GM12878 (cell line): Measurements from ENCODE around the gene TRIM7. TPM values are rescaled to one million over a fixed set of nuclear protein-coding genes. Genes with fewer than 3 reads are reported as not detected.

Experiments
- BHLHE40 ChIP-seq, 2 experiments: fragments of 450-650 bp in 1 of 2; IDR thresholded peaks; 2 replicates each; pipeline ENCODE4 v1.6.1; 2011 to 2017; ENCODE audit warnings: low read depth in 2 of 2, borderline replicate concordance in 1 of 2, improper control_type of control experiment in 1 of 2, low read length in 1 of 2, mild to moderate bottlenecking in 1 of 2
- EED ChIP-seq: sonication (generic); IDR thresholded peaks from 2 replicates; pipeline ENCODE4 v1.6.1; 2016; ENCODE audit warnings: antibody characterized with exemption, low read depth
- EP300 ChIP-seq, 2 experiments: fragments of 150-350 bp in 1 of 2; IDR thresholded peaks; 2 replicates each; pipeline ENCODE4 v1.6.1; 2011 to 2012; ENCODE audit warnings: low read depth in 2 of 2, low read length in 2 of 2, borderline replicate concordance in 1 of 2, improper control_type of control experiment in 1 of 2, inconsistent platforms in 1 of 2; ENCODE audit not compliant: control insufficient read depth in 1 of 2
- HDAC2 ChIP-seq: fragments of 200-600 bp; sonication (generic); IDR thresholded peaks from 2 replicates; pipeline ENCODE4 v1.6.1; 2017
- HDGF ChIP-seq: fragments of 450-650 bp; IDR thresholded peaks from 2 replicates; pipeline ENCODE4 v1.6.1; 2016; ENCODE audit warnings: antibody characterized with exemption
- IKZF1 ChIP-seq: fragments of 450-650 bp; conservative IDR thresholded peaks from 2 replicates; pipeline ENCODE4 v1.6.1; 2017; ENCODE audit warnings: antibody characterized with exemption, mild to moderate bottlenecking
- KLF5 ChIP-seq: fragments of 450-650 bp; IDR thresholded peaks from 2 replicates; pipeline ENCODE4 v1.6.1; 2014; ENCODE audit warnings: mild to moderate bottlenecking; ENCODE audit not compliant: partially characterized antibody
- LARP7 ChIP-seq: fragments of 450-650 bp; IDR thresholded peaks from 2 replicates; pipeline ENCODE4 v1.6.1; 2017; ENCODE audit warnings: mild to moderate bottlenecking
- MTA2 ChIP-seq: fragments of 450-650 bp; IDR thresholded peaks from 2 replicates; pipeline ENCODE4 v1.6.1; 2016; ENCODE audit warnings: low read depth, mild to moderate bottlenecking, moderate library complexity
- NBN ChIP-seq: fragments of 450-650 bp; IDR thresholded peaks from 2 replicates; pipeline ENCODE4 v1.6.1; 2016
- RAD21 ChIP-seq: IDR thresholded peaks from 2 replicates; pipeline ENCODE4 v1.6.1; 2011; ENCODE audit warnings: mild to moderate bottlenecking, low read depth, low read length, moderate library complexity; ENCODE audit not compliant: insufficient read depth
- RCOR1 ChIP-seq: conservative IDR thresholded peaks from 2 replicates; pipeline ENCODE4 v1.6.1; 2012; ENCODE audit warnings: low read depth, low read length, improper control_type of control experiment
- SP1 ChIP-seq: IDR thresholded peaks from one replicate; pipeline ENCODE4 v1.6.1; 2011; ENCODE audit warnings: low read depth, low read length
- SRF ChIP-seq, 2 experiments: IDR thresholded peaks; 2 replicates each; pipeline ENCODE4 v1.6.1; 2011; ENCODE audit warnings: low read depth in 2 of 2, low read length in 2 of 2, mild to moderate bottlenecking in 1 of 2, moderate library complexity in 1 of 2
- STAT1 ChIP-seq: fragments of 450-650 bp; conservative IDR thresholded peaks from 2 replicates; pipeline ENCODE4 v1.6.1; 2014; ENCODE audit warnings: antibody characterized with exemption, mild to moderate bottlenecking
- TBL1XR1 ChIP-seq: IDR thresholded peaks from 2 replicates; pipeline ENCODE4 v1.6.1; 2012; ENCODE audit warnings: low read depth, low read length, improper control_type of control experiment
- TCF7 ChIP-seq: IDR thresholded peaks from 2 replicates; pipeline ENCODE4 v1.6.1; 2014; ENCODE audit warnings: antibody characterized with exemption, borderline replicate concordance
- YY1 ChIP-seq: IDR thresholded peaks from 2 replicates; pipeline ENCODE4 v1.6.1; 2011; ENCODE audit warnings: low read depth, mild to moderate bottlenecking, low read length
- ZNF24 ChIP-seq: fragments of 450-650 bp; IDR thresholded peaks from 2 replicates; pipeline ENCODE4 v1.6.1; 2017; ENCODE audit warnings: antibody characterized with exemption, mild to moderate bottlenecking
- polyA plus RNA-seq, 11 experiments: library from polyadenylated mRNA; depleted of rRNA in 4 of 11; unstranded in 6 of 11; stranded (reverse) in 5 of 11; fragments of >200 nt; fragmentation: Nextera tagmentation in 4 of 11; fragmentation: Illumina TruSeq in 1 of 11; extraction: Ambion mirVana in 4 of 11; extraction: Trizol in 1 of 11; gene quantifications; 1 replicate in 1 of 11; 2 replicates in 10 of 11; pipeline versions ENCODE4 v1.2.1 to v1.2.3, GENCODE V29; 2011 to 2016; ENCODE audit warnings: inconsistent platforms in 2 of 11, missing spikeins in 2 of 11, low read depth in 1 of 11
- total RNA-seq, 4 experiments: library from RNA; depleted of rRNA in 3 of 4; stranded (reverse); fragments of >200 nt in 3 of 4; fragmentation: Illumina TruSeq in 1 of 4; extraction: Trizol in 1 of 4; gene quantifications; 2 replicates each; pipeline versions ENCODE4 v1.2.1 to v1.2.3, GENCODE V29; 2013 to 2021
- TF ChIP-seq, protein P1 (sequence below): fragments of 450-650 bp; IDR thresholded peaks from 2 replicates; pipeline ENCODE4 v1.6.1; 2016; ENCODE audit warnings: mild to moderate bottlenecking, moderate library complexity, borderline replicate concordance
- TF ChIP-seq, protein P2 (sequence below): IDR thresholded peaks from 2 replicates; pipeline ENCODE4 v1.6.1; 2012; ENCODE audit warnings: low read depth, low read length, improper control_type of control experiment
- TF ChIP-seq, protein P3 (sequence below): fragments of 450-650 bp; IDR thresholded peaks from 2 replicates; pipeline ENCODE4 v1.6.1; 2016; ENCODE audit warnings: mild to moderate bottlenecking
- TF ChIP-seq, protein P4 (sequence below): fragments of 450-650 bp; IDR thresholded peaks from 2 replicates; pipeline ENCODE4 v1.6.1; 2017; ENCODE audit warnings: mild to moderate bottlenecking, moderate library complexity

TRIM7 gene
- total and polyA plus RNA-seq, 10 of the 15 experiments (the other 5 are each of a cell fraction or from before 2014, with no cell fraction given), result 0.02 to 1.6 (median 0.41) TPM

DNA sequence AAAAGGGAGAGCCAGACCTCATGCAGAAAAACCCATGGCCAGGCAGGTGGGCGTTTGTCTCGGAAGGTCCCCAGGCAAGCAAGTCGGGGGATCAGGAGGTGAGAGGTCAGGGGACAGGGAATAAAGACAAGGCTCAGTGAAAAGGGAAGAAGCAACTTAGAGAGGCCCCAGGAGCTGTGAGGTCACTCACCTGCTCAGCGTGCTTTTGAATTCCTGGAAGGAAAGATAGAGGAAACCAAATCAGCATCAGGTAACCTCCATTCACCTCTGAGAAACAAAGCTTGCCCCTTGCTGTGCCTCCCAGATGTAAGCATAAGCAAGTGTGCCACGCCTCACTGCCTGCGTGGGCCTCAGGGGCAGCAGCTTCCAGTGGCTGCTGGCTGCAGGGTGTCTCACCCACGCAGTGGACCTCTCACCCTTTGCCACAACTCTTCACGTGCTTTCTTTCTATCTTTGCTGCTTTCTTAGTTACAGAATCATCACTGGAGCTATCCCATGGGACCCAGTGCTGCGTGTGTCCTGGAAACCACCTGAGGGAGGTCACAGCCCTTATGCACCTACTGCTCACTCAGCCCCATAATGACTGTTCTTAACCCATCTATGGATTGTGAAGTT lies 6.0 kb downstream of the TRIM7 start (continued):
- TF ChIP-seq, protein P1, sequence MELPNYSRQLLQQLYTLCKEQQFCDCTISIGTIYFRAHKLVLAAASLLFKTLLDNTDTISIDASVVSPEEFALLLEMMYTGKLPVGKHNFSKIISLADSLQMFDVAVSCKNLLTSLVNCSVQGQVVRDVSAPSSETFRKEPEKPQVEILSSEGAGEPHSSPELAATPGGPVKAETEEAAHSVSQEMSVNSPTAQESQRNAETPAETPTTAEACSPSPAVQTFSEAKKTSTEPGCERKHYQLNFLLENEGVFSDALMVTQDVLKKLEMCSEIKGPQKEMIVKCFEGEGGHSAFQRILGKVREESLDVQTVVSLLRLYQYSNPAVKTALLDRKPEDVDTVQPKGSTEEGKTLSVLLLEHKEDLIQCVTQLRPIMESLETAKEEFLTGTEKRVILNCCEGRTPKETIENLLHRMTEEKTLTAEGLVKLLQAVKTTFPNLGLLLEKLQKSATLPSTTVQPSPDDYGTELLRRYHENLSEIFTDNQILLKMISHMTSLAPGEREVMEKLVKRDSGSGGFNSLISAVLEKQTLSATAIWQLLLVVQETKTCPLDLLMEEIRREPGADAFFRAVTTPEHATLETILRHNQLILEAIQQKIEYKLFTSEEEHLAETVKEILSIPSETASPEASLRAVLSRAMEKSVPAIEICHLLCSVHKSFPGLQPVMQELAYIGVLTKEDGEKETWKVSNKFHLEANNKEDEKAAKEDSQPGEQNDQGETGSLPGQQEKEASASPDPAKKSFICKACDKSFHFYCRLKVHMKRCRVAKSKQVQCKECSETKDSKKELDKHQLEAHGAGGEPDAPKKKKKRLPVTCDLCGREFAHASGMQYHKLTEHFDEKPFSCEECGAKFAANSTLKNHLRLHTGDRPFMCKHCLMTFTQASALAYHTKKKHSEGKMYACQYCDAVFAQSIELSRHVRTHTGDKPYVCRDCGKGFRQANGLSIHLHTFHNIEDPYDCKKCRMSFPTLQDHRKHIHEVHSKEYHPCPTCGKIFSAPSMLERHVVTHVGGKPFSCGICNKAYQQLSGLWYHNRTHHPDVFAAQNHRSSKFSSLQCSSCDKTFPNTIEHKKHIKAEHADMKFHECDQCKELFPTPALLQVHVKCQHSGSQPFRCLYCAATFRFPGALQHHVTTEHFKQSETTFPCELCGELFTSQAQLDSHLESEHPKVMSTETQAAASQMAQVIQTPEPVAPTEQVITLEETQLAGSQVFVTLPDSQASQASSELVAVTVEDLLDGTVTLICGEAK, result no peak
- TF ChIP-seq YY1 (no peak), LARP7 (no peak; the same call in 1 of the 2 replicates), TCF7 (no peak), TBL1XR1 (peak; percentile 46; the same call in 1 of the 2 replicates), BHLHE40 (IDR thresholded peaks at IDR 0.05; ENCODE audit: borderline replicate concordance in 1 of 2, low read depth in 2 of 2, low read length in 1 of 2) (peak; percentile 98 to 99), STAT1 (no peak), EP300 (IDR thresholded peaks at IDR 0.05; ENCODE audit: borderline replicate concordance in 1 of 2, control insufficient read depth in 1 of 2, low read depth in 2 of 2, low read length in 2 of 2) (peak; percentile 67 to 84; a peak in 3 of 4 replicates), RAD21 (no peak), ZNF24 (peak; percentile 76), NBN (peak; percentile 92), EED (peak; percentile 71), SP1 (peak; percentile 68), SRF (IDR thresholded peaks at IDR 0.05; ENCODE audit: low read depth in 2 of 2, low read length in 2 of 2) (no peak), RCOR1 (no peak), HDAC2 (no peak), MTA2 (peak; percentile 86), KLF5 (no peak), IKZF1 (peak; percentile 97), HDGF (no peak)
- TF ChIP-seq, protein P2, sequence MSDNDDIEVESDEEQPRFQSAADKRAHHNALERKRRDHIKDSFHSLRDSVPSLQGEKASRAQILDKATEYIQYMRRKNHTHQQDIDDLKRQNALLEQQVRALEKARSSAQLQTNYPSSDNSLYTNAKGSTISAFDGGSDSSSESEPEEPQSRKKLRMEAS, result no peak
- TF ChIP-seq, protein P3, sequence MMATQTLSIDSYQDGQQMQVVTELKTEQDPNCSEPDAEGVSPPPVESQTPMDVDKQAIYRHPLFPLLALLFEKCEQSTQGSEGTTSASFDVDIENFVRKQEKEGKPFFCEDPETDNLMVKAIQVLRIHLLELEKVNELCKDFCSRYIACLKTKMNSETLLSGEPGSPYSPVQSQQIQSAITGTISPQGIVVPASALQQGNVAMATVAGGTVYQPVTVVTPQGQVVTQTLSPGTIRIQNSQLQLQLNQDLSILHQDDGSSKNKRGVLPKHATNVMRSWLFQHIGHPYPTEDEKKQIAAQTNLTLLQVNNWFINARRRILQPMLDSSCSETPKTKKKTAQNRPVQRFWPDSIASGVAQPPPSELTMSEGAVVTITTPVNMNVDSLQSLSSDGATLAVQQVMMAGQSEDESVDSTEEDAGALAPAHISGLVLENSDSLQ, result no peak
- TF ChIP-seq, protein P4, sequence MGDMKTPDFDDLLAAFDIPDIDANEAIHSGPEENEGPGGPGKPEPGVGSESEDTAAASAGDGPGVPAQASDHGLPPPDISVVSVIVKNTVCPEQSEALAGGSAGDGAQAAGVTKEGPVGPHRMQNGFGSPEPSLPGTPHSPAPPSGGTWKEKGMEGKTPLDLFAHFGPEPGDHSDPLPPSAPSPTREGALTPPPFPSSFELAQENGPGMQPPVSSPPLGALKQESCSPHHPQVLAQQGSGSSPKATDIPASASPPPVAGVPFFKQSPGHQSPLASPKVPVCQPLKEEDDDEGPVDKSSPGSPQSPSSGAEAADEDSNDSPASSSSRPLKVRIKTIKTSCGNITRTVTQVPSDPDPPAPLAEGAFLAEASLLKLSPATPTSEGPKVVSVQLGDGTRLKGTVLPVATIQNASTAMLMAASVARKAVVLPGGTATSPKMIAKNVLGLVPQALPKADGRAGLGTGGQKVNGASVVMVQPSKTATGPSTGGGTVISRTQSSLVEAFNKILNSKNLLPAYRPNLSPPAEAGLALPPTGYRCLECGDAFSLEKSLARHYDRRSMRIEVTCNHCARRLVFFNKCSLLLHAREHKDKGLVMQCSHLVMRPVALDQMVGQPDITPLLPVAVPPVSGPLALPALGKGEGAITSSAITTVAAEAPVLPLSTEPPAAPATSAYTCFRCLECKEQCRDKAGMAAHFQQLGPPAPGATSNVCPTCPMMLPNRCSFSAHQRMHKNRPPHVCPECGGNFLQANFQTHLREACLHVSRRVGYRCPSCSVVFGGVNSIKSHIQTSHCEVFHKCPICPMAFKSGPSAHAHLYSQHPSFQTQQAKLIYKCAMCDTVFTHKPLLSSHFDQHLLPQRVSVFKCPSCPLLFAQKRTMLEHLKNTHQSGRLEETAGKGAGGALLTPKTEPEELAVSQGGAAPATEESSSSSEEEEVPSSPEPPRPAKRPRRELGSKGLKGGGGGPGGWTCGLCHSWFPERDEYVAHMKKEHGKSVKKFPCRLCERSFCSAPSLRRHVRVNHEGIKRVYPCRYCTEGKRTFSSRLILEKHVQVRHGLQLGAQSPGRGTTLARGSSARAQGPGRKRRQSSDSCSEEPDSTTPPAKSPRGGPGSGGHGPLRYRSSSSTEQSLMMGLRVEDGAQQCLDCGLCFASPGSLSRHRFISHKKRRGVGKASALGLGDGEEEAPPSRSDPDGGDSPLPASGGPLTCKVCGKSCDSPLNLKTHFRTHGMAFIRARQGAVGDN, result peak; percentile 65; the same call in 1 of the 2 replicates
